Esophagus muscularis mucosa (tissue), 4 donors: ENCODE results near the gene SLIT1.

Experiments
- CTCF ChIP-seq, 3 experiments: fragments of 200-600 bp in 2 of 3; fragments of 450-650 bp in 1 of 3; sonication (generic) in 2 of 3; IDR thresholded peaks; one replicate each; pipeline ENCODE4 v1.5.1; 2017 to 2019; ENCODE audit warnings: antibody characterized with exemption in 3 of 3, mild to moderate bottlenecking in 2 of 3, moderate library complexity in 1 of 3
- EP300 ChIP-seq: sonication (generic); formaldehyde crosslinking; IDR thresholded peaks from one replicate; pipeline ENCODE4 v1.6.1; 2017; ENCODE audit warnings: antibody characterized with exemption
- POLR2A ChIP-seq: fragments of 450-650 bp; IDR thresholded peaks from one replicate; pipeline ENCODE4 v1.6.1; 2017; ENCODE audit warnings: antibody characterized with exemption, moderate library complexity, mild to moderate bottlenecking, low read depth
- POLR2AphosphoS5 ChIP-seq, 2 donors: sonication (generic); formaldehyde crosslinking; IDR thresholded peaks; one replicate each; pipeline ENCODE4 v1.6.1; 2017; ENCODE audit warnings: antibody characterized with exemption in 2 of 2

- TF ChIP-seq CTCF (IDR thresholded peaks at IDR 0.05) (no peak), EP300 (no peak), POLR2A (no peak), POLR2AphosphoS5 (IDR thresholded peaks at IDR 0.05) (no peak)
Measured at GRCh38 chr10:97134110-97134509, 51.6 kb downstream of the SLIT1 start.
